Activated naive CD8-positive, alpha-beta T cell treated with anti-CD3 and anti-CD28 coated beads for 36 hours (primary cell): ENCODE data around the gene DNAJB6. TPM values are rescaled to one million over a fixed set of nuclear protein-coding genes. Genes with fewer than 3 reads are reported as not detected.

ENCODE experiments used
- DNase-seq: peaks from one replicate; pipeline ENCODE4 v3.0.0; 2021
- H3K27ac Mint-ChIP-seq: one replicate; pipeline ENCODE4 v1.8.0; 2022; ENCODE audit warnings: mild to moderate bottlenecking, moderate library complexity, mixed read lengths
- H3K27me3 Mint-ChIP-seq: one replicate; pipeline ENCODE4 v1.8.0; 2022; ENCODE audit warnings: mild to moderate bottlenecking, mixed read lengths
- H3K36me3 Mint-ChIP-seq: one replicate; pipeline ENCODE4 v1.8.0; 2021; ENCODE audit warnings: mild to moderate bottlenecking, mixed read lengths
- H3K4me1 Mint-ChIP-seq: one replicate; pipeline ENCODE4 v1.8.0; 2021; ENCODE audit warnings: mixed read lengths
- H3K4me3 Mint-ChIP-seq: one replicate; pipeline ENCODE4 v1.8.0; 2022; ENCODE audit warnings: mild to moderate bottlenecking, moderate library complexity, mixed read lengths
- H3K9me3 Mint-ChIP-seq: one replicate; pipeline ENCODE4 v1.8.0; 2022; ENCODE audit warnings: mixed read lengths
- total RNA-seq, 2 experiments: library from RNA; stranded (reverse); gene quantifications; one replicate each; pipeline ENCODE4 v1.2.3, GENCODE V29; 2021

Gene DNAJB6
- total RNA-seq, result 10 to 100 TPM; 77.5 to 78.0 TPM

- Mint-ChIP-seq H3K36me3 (peaks cover 28% of the 10 kb centered on the region), H3K4me3 (peak within 1 kb of the TSS; percentile 95), H3K4me1 (peaks cover 32% of the 10 kb centered on the region), H3K27ac (peak within 1 kb of the TSS; percentile 95), H3K27me3 (peaks cover 11% of the 10 kb centered on the region), H3K9me3 (no peaks in the 10 kb centered on the region)
- DNase-seq, result peak; percentile 94
These were observed at the start of gene DNAJB6 for GRCh38 chr7:157336383-157337315. TSS of gene DNAJB6 (plus strand) at chr7:157337004. CDS start at chr7:157358573, 21,569 bp downstream.

GRCh38 chr7:157291404-157292080 lies 45.3 kb upstream of the DNAJB6 start:
- no peaks in the 10 kb centered on the region for H3K9me3 Mint-ChIP-seq
- no peaks in the 10 kb centered on the region for H3K36me3 Mint-ChIP-seq
- no peak overlapping the region for H3K27ac Mint-ChIP-seq
- no peak overlapping the region for H3K4me3 Mint-ChIP-seq
- DNase-seq, result no peak
- no peaks in the 10 kb centered on the region for H3K4me1 Mint-ChIP-seq
- H3K27me3 Mint-ChIP-seq, result no peaks in the 10 kb centered on the region

GRCh38 chr7:157292258-157292657 lies 44.5 kb upstream of the DNAJB6 start:
- no peaks in the 10 kb centered on the region for H3K27me3 Mint-ChIP-seq
- H3K9me3 Mint-ChIP-seq, result no peaks in the 10 kb centered on the region
- H3K4me1 Mint-ChIP-seq, result no peaks in the 10 kb centered on the region
- no peak overlapping the region for H3K27ac Mint-ChIP-seq
- no peaks in the 10 kb centered on the region for H3K36me3 Mint-ChIP-seq
- no peak overlapping the region for H3K4me3 Mint-ChIP-seq
- DNase-seq, result no peak

- H3K9me3 Mint-ChIP-seq, result no peaks in the 10 kb centered on the region
- H3K27me3 Mint-ChIP-seq, result no peaks in the 10 kb centered on the region
These were observed 43.9 kb upstream of the DNAJB6 start for GRCh38 chr7:157292770-157293412.

GRCh38 chr7:157293413-157293788 lies 43.4 kb upstream of the DNAJB6 start:
- Mint-ChIP-seq H3K4me3 (no peak overlapping the region), H3K4me1 (no peaks in the 10 kb centered on the region), H3K9me3 (no peaks in the 10 kb centered on the region), H3K36me3 (no peaks in the 10 kb centered on the region), H3K27ac (no peak overlapping the region), H3K27me3 (no peaks in the 10 kb centered on the region)
- DNase-seq, result no peak

More at GRCh38 chr7:157292770-157293412, 43.9 kb upstream of the DNAJB6 start:
- Mint-ChIP-seq H3K4me1 (no peaks in the 10 kb centered on the region), H3K4me3 (no peak overlapping the region), H3K36me3 (no peaks in the 10 kb centered on the region), H3K27ac (no peak overlapping the region)
- no peak for DNase-seq

- Mint-ChIP-seq H3K9me3 (no peaks in the 10 kb centered on the region), H3K4me3 (no peak overlapping the region), H3K36me3 (no peaks in the 10 kb centered on the region), H3K4me1 (no peaks in the 10 kb centered on the region), H3K27ac (no peak overlapping the region), H3K27me3 (peaks cover 5% of the 10 kb centered on the region)
- DNase-seq, result no peak
These were observed 42.0 kb upstream of the DNAJB6 start for GRCh38 chr7:157294773-157295172.

GRCh38 chr7:157295338-157295737 lies 41.5 kb upstream of the DNAJB6 start:
- Mint-ChIP-seq H3K27me3 (peaks cover 5% of the 10 kb centered on the region), H3K36me3 (no peaks in the 10 kb centered on the region), H3K4me3 (no peak overlapping the region), H3K9me3 (no peaks in the 10 kb centered on the region), H3K27ac (no peak overlapping the region), H3K4me1 (no peaks in the 10 kb centered on the region)
- DNase-seq, result no peak

GRCh38 chr7:157297185-157297584 lies 39.6 kb upstream of the DNAJB6 start:
- H3K27ac Mint-ChIP-seq, result no peak overlapping the region
- H3K27me3 Mint-ChIP-seq, result peaks cover 5% of the 10 kb centered on the region
- no peak overlapping the region for H3K4me3 Mint-ChIP-seq
- peaks cover 11% of the 10 kb centered on the region for H3K4me1 Mint-ChIP-seq
- no peaks in the 10 kb centered on the region for H3K36me3 Mint-ChIP-seq
- H3K9me3 Mint-ChIP-seq, result no peaks in the 10 kb centered on the region
- DNase-seq, result no peak

GRCh38 chr7:157299317-157299612 lies 37.5 kb upstream of the DNAJB6 start:
- Mint-ChIP-seq H3K27ac (peak overlapping the region; percentile 12), H3K9me3 (no peaks in the 10 kb centered on the region), H3K4me3 (no peak overlapping the region), H3K4me1 (peaks cover 22% of the 10 kb centered on the region), H3K27me3 (peaks cover 5% of the 10 kb centered on the region), H3K36me3 (no peaks in the 10 kb centered on the region)
- no peak for DNase-seq

GRCh38 chr7:157299613-157300368 lies 37.0 kb upstream of the DNAJB6 start:
- DNase-seq, result no peak
- peak overlapping the region; percentile 12 for H3K27ac Mint-ChIP-seq

GRCh38 chr7:157300369-157300825 lies 36.4 kb upstream of the DNAJB6 start:
- Mint-ChIP-seq H3K4me3 (no peak overlapping the region), H3K4me1 (peaks cover 22% of the 10 kb centered on the region), H3K9me3 (no peaks in the 10 kb centered on the region), H3K27me3 (peaks cover 5% of the 10 kb centered on the region), H3K36me3 (no peaks in the 10 kb centered on the region), H3K27ac (no peak overlapping the region)
- no peak for DNase-seq

More at GRCh38 chr7:157299613-157300368, 37.0 kb upstream of the DNAJB6 start:
- no peaks in the 10 kb centered on the region for H3K9me3 Mint-ChIP-seq
- peaks cover 22% of the 10 kb centered on the region for H3K4me1 Mint-ChIP-seq
- H3K4me3 Mint-ChIP-seq, result no peak overlapping the region
- no peaks in the 10 kb centered on the region for H3K36me3 Mint-ChIP-seq
- H3K27me3 Mint-ChIP-seq, result peaks cover 5% of the 10 kb centered on the region

GRCh38 chr7:157301610-157302120 lies 35.1 kb upstream of the DNAJB6 start:
- Mint-ChIP-seq H3K9me3 (no peaks in the 10 kb centered on the region), H3K4me1 (peaks cover 25% of the 10 kb centered on the region), H3K27ac (peak overlapping the region; percentile 95), H3K4me3 (peak overlapping the region; percentile 54), H3K27me3 (peaks cover 5% of the 10 kb centered on the region), H3K36me3 (no peaks in the 10 kb centered on the region)
- DNase-seq, result no peak

GRCh38 chr7:157306846-157307838 lies 29.7 kb upstream of the DNAJB6 start:
- H3K4me3 Mint-ChIP-seq, result no peak overlapping the region
- H3K9me3 Mint-ChIP-seq, result no peaks in the 10 kb centered on the region
- H3K4me1 Mint-ChIP-seq, result peaks cover 19% of the 10 kb centered on the region
- no peak for DNase-seq
- H3K27ac Mint-ChIP-seq, result peak overlapping the region; percentile 61
- no peaks in the 10 kb centered on the region for H3K36me3 Mint-ChIP-seq
- no peaks in the 10 kb centered on the region for H3K27me3 Mint-ChIP-seq
